ENCODE measurements around the gene CHRNG.

- TF ChIP-seq REST (IDR thresholded peaks at IDR 0.05; ENCODE audit: low read depth): no peak
- TF ChIP-seq MAX (IDR thresholded peaks at IDR 0.05): no peak
- no peak for TF ChIP-seq EP300 (IDR thresholded peaks at IDR 0.05; ENCODE audit: borderline replicate concordance)
- no peak for TF ChIP-seq TAF1 (IDR thresholded peaks at IDR 0.05; ENCODE audit: low read depth)
- no peak for TF ChIP-seq YY1 (IDR thresholded peaks at IDR 0.05; ENCODE audit: low read depth)
- TF ChIP-seq TCF12 (IDR thresholded peaks at IDR 0.05; ENCODE audit: low read depth): no peak
- TF ChIP-seq FOXM1 (IDR thresholded peaks at IDR 0.05; ENCODE audit: borderline replicate concordance, low read depth): no peak
- TF ChIP-seq ZBTB7A (IDR thresholded peaks at IDR 0.05; ENCODE audit: low read depth): no peak
- TF ChIP-seq, protein P1, sequence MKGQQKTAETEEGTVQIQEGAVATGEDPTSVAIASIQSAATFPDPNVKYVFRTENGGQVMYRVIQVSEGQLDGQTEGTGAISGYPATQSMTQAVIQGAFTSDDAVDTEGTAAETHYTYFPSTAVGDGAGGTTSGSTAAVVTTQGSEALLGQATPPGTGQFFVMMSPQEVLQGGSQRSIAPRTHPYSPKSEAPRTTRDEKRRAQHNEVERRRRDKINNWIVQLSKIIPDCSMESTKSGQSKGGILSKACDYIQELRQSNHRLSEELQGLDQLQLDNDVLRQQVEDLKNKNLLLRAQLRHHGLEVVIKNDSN (IDR thresholded peaks at IDR 0.05): no peak
- TF ChIP-seq TEAD4 (IDR thresholded peaks at IDR 0.05): no peak
- TF ChIP-seq CEBPB (IDR thresholded peaks at IDR 0.05): no peak
- no peak for TF ChIP-seq RAD21 (IDR thresholded peaks at IDR 0.05; ENCODE audit: low read depth)
- TF ChIP-seq EGR1 (IDR thresholded peaks at IDR 0.05): no peak
These were observed 39.1 kb downstream of the CHRNG start for GRCh38 chr2:232578626-232579025.
